Naive thymus-derived CD4-positive, alpha-beta T cell (primary cell): ENCODE data around the gene SH3TC1. TPM values are rescaled to one million over a fixed set of nuclear protein-coding genes. Genes with fewer than 3 reads are reported as not detected.

Experiments
- ATAC-seq: fragments of 150-1000 bp; cut with Tn5 transposase; 2 replicates; pipeline ENCODE4 v1.10.0; 2021; ENCODE audit warnings: mild to moderate bottlenecking, moderate library complexity
- CTCF ChIA-PET: fragments of 350-600 bp; sonication (Branson Sonifier 250); formaldehyde crosslinking; loops from one replicate; lab custom pipeline; 2021; ENCODE audit warnings: antibody characterized with exemption; lab: Charles Lee
- POLR2A ChIA-PET: fragments of 350-600 bp; sonication (Branson Sonifier 250); formaldehyde crosslinking; loops from one replicate; lab custom pipeline; 2021; ENCODE audit warnings: antibody characterized with exemption, inconsistent platforms; lab: Charles Lee
- DNase-seq, 9 donors: peaks; one replicate each; pipeline versions ENCODE4 v3.0.0 to v3.0.0-alpha.2; 2020 to 2022; ENCODE audit warnings: mixed read lengths in 1 of 9
- H3K27ac ChIP-seq: one replicate; pipeline ENCODE4 v1.7.0; 2013; ENCODE audit warnings: mild to moderate bottlenecking, low read depth, low read length, moderate library complexity
- H3K27me3 ChIP-seq, 2 donors: one replicate each; pipeline ENCODE4 v1.7.0; 2013; ENCODE audit warnings: low read length in 2 of 2, mild to moderate bottlenecking in 2 of 2, moderate library complexity in 2 of 2; ENCODE audit not compliant: control insufficient read depth in 2 of 2, insufficient read depth in 2 of 2
- H3K36me3 ChIP-seq, 3 experiments: 1 replicate in 2 of 3; 2 replicates in 1 of 3; pipeline ENCODE4 v1.7.0; 2013; ENCODE audit warnings: low read length in 3 of 3, mild to moderate bottlenecking in 3 of 3, moderate library complexity in 1 of 3; ENCODE audit not compliant: insufficient read depth in 3 of 3, control insufficient read depth in 2 of 3
- H3K4me1 ChIP-seq, 2 donors: one replicate each; pipeline ENCODE4 v1.7.0; 2013; ENCODE audit warnings: low read length in 2 of 2, mild to moderate bottlenecking in 2 of 2, moderate library complexity in 1 of 2; ENCODE audit not compliant: control insufficient read depth in 2 of 2, insufficient read depth in 2 of 2
- H3K4me3 ChIP-seq: 2 replicates; pipeline ENCODE4 v1.7.0; 2013; ENCODE audit warnings: mild to moderate bottlenecking, low read length
- H3K9me3 ChIP-seq, 3 experiments: 1 replicate in 2 of 3; 2 replicates in 1 of 3; pipeline ENCODE4 v1.7.0; 2013; ENCODE audit warnings: low read length in 3 of 3; ENCODE audit not compliant: control insufficient read depth in 2 of 3
- H3K27ac Mint-ChIP-seq, 9 donors: one replicate each; pipeline ENCODE4 v1.8.0; 2020 to 2022; ENCODE audit warnings: mixed read lengths in 9 of 9, mild to moderate bottlenecking in 8 of 9, moderate library complexity in 5 of 9, inconsistent platforms in 2 of 9
- H3K27me3 Mint-ChIP-seq, 5 donors: one replicate each; pipeline ENCODE4 v1.8.0; 2021 to 2022; ENCODE audit warnings: mixed read lengths in 5 of 5, mild to moderate bottlenecking in 1 of 5
- H3K36me3 Mint-ChIP-seq, 5 donors: one replicate each; pipeline ENCODE4 v1.8.0; 2020 to 2022; ENCODE audit warnings: mixed read lengths in 5 of 5, mild to moderate bottlenecking in 3 of 5, inconsistent platforms in 1 of 5
- H3K4me1 Mint-ChIP-seq, 7 donors: one replicate each; pipeline ENCODE4 v1.8.0; 2020 to 2022; ENCODE audit warnings: mixed read lengths in 7 of 7, mild to moderate bottlenecking in 3 of 7, inconsistent platforms in 1 of 7
- H3K4me3 Mint-ChIP-seq, 10 donors: one replicate each; pipeline ENCODE4 v1.8.0; 2020 to 2022; ENCODE audit warnings: mild to moderate bottlenecking in 10 of 10, mixed read lengths in 10 of 10, moderate library complexity in 6 of 10, inconsistent platforms in 2 of 10
- H3K9me3 Mint-ChIP-seq, 11 donors: one replicate each; pipeline ENCODE4 v1.8.0; 2020 to 2022; ENCODE audit warnings: mixed read lengths in 11 of 11, mild to moderate bottlenecking in 4 of 11, inconsistent platforms in 1 of 11, moderate library complexity in 1 of 11
- intact Hi-C, 2 donors: fragments of 100-400 bp; cut with micrococcal nuclease; formaldehyde crosslinking; loops; one replicate each; pipeline ENCODE4 v1.15.1; 2023
- polyA plus RNA-seq, 2 donors: library from polyadenylated mRNA; unstranded; fragments of 300-500 nt; fragmentation: Illumina TruSeq; gene quantifications; one replicate each; pipeline ENCODE4 v1.2.3, GENCODE V29; 2021
- total RNA-seq, 6 experiments: library from RNA in 5 of 6; stranded (reverse) in 5 of 6; gene quantifications; 1 replicate in 5 of 6; 2 replicates in 1 of 6; pipeline ENCODE4 v1.2.3 and lab custom pipeline; 2021 to 2026

The SH3TC1 gene
- total and polyA plus RNA-seq, 7 experiments from 2014 or later = 6.5 to 120 (median 34.9) TPM

DNA sequence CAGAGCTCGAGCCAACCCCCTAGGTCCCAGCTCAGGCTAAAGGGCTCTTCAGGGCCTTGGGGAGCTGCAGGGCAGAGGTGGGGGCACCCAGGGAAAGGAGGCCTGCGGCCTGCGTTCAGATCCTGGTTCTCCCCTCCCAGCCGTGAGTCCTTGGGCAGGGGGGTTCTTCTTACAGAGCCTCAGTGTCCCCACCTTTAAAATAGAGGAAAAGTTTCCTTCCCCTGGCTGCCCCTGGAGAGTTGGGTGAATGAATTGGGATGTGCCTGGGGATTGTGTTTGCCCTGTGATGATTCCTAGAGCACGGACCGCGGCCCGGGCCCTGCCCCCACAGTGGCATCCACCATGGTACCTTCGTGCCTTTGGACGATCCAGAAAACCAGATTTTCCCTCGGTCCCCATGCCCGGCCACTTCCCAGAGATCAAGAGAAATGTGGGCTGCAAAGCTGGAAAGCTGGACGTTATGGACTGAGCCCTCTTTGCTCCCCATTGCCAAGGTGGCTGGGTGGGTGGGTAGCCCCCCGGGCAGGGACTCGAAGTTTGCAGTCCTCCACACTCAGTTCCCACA lies 81.9 kb downstream of the SH3TC1 start:
- ChIA-PET CTCF (interaction anchor here (0.6 kb wide), 1 partner anchor 9 kb away, joined by 3 read pairs; no protein-coding TSS in a partner anchor), POLR2A (no interaction called here)
- no peaks in the 10 kb centered on the region for H3K4me1 ChIP-seq
- no peak overlapping the region for H3K4me3 ChIP-seq
- no peaks in the 10 kb centered on the region for H3K27me3 ChIP-seq
- ATAC-seq (no peak), DNase-seq (no peak)
- no peaks in the 10 kb centered on the region for H3K9me3 ChIP-seq
- no peak overlapping the region for H3K27ac ChIP-seq
- Mint-ChIP-seq H3K4me1 (peaks cover 0 to 7% (median 0%) of the 10 kb centered on the region in 7 donors), H3K9me3 (peaks cover 0 to 6% (median 0%) of the 10 kb centered on the region in 11 donors), H3K36me3 (no peaks in the 10 kb centered on the region), H3K27me3 (peaks cover 0 to 5% (median 0%) of the 10 kb centered on the region in 5 donors), H3K27ac (no peak overlapping the region), H3K4me3 (no peak overlapping the region)
- intact Hi-C loops = no loop called here
- H3K36me3 ChIP-seq = no peaks in the 10 kb centered on the region

DNA sequence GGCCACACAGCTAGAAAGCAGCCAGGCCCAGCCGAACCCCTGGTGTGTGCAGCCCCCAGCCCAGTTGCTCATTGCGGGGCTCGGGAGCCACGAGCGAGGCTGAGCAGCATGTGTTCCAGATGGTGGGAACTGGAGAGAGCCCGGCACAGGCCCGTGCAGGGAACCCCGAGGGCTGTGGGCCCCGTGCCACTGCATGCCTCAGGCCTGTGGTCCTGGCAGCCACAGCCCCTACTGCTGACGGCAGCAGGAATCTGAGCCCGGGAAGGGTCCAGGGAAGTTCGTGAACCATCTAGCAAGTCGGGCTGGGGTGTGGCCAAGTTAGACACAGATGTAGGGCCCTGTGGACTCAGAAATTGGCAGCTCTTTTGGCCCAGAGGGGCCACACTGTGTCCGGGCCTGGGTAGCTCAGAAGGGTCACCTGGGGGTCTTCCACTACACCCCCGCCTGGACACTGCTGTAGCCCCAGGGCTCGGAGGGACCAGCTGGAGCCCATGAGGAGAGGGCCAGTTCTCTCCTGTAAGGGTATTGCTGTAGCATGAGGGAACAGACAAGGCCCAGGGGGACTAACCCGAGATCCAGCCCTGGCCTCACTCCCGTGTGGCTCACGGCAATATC lies 82.5 kb downstream of the SH3TC1 start:
- intact Hi-C loops = no loop called here
- Histone ChIP-seq H3K27me3 (no peaks in the 10 kb centered on the region), H3K9me3 (no peaks in the 10 kb centered on the region), H3K4me1 (no peaks in the 10 kb centered on the region), H3K36me3 (no peaks in the 10 kb centered on the region), H3K27ac (no peak overlapping the region), H3K4me3 (no peak overlapping the region)
- H3K9me3 Mint-ChIP-seq = no peaks in the 10 kb centered on the region
- no peaks in the 10 kb centered on the region for H3K27me3 Mint-ChIP-seq
- ATAC-seq (no peak), DNase-seq (no peak)
- POLR2A ChIA-PET = no interaction called here
- no peaks in the 10 kb centered on the region for H3K36me3 Mint-ChIP-seq
- no peak overlapping the region for H3K27ac Mint-ChIP-seq
- peaks cover 0 to 7% (median 0%) of the 10 kb centered on the region in 7 donors for H3K4me1 Mint-ChIP-seq
- no peak overlapping the region for H3K4me3 Mint-ChIP-seq
- CTCF ChIA-PET = no interaction called here

DNA sequence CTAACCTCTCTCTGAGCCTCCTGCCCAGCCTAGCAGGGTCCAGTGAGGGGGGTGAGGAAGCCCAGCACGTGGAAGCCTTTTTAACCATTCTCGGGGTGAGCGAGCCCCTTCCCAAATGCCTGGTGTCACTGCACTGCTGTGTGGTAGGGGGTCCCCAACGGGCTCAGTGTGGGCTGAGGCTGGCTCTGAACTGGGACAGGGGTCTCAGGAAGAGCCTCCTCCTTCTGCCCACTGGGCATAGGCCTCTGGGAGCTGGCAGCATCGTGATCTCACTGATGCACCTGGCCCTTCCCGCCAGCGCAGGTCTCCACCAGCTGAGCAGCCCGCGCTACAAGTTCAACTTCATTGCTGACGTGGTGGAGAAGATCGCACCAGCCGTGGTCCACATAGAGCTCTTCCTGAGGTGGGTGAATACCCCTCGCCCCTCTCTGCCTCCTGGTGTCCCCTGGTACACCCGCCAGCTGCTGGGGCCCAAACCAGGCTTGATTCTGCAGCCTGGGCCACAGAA lies 83.1 kb downstream of the SH3TC1 start:
- Mint-ChIP-seq H3K9me3 (no peaks in the 10 kb centered on the region), H3K27me3 (no peaks in the 10 kb centered on the region), H3K4me1 (peaks cover 0 to 7% (median 0%) of the 10 kb centered on the region in 7 donors), H3K4me3 (no peak overlapping the region), H3K27ac (no peak overlapping the region), H3K36me3 (no peaks in the 10 kb centered on the region)
- DNase-seq = no peak
- H3K9me3 ChIP-seq = no peaks in the 10 kb centered on the region
- POLR2A ChIA-PET = no interaction called here
- intact Hi-C loops = no loop called here
- H3K4me3 ChIP-seq = no peak overlapping the region
- CTCF ChIA-PET = interaction anchor here (0.8 kb wide), 1 partner anchor 12 kb away, joined by 3 read pairs; the partner anchor contains the start of gene HTRA3
- H3K27me3 ChIP-seq = no peaks in the 10 kb centered on the region
- no peak overlapping the region for H3K27ac ChIP-seq
- no peaks in the 10 kb centered on the region for H3K36me3 ChIP-seq
- no peaks in the 10 kb centered on the region for H3K4me1 ChIP-seq
- ATAC-seq = no peak

GRCh38 chr4:8282742-8283141 lies 83.7 kb downstream of the SH3TC1 start:
- Mint-ChIP-seq H3K9me3 (no peaks in the 10 kb centered on the region), H3K27me3 (no peaks in the 10 kb centered on the region), H3K4me3 (no peak overlapping the region), H3K27ac (peak overlapping the region in 1 of 9 donors; percentile 43), H3K36me3 (no peaks in the 10 kb centered on the region), H3K4me1 (peaks cover 0 to 7% (median 0%) of the 10 kb centered on the region in 7 donors)
- ChIA-PET POLR2A (no interaction called here), CTCF (interaction anchor here (0.8 kb wide), 1 partner anchor 13 kb away, joined by 3 read pairs; the partner anchor contains the start of gene HTRA3)
- Histone ChIP-seq H3K4me3 (no peak overlapping the region), H3K9me3 (no peaks in the 10 kb centered on the region), H3K4me1 (no peaks in the 10 kb centered on the region), H3K36me3 (no peaks in the 10 kb centered on the region), H3K27ac (no peak overlapping the region), H3K27me3 (no peaks in the 10 kb centered on the region)
- DNase-seq (no peak), ATAC-seq (no peak)
- intact Hi-C loops = no loop called here

DNA sequence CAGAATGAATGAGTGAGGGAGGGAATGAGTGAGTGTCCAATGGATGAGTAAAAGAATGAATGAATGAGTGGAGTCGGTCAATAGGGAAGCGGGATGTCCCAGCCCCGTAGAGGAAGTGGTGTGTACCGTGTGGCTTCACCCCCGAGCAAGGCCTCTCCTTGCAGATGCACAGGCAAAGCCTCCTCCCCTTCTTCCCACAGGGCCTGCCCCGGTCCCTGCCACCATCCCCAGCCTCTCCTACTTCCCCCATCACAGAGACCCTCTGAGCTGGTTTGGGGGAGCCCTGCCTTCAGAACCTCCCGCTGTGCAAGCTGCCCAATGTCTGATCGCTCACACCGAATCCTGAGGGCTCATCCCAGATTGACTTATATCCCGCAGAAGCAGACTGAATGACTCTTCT lies 84.1 kb downstream of the SH3TC1 start:
- H3K4me3 Mint-ChIP-seq = no peak overlapping the region
- Histone ChIP-seq H3K4me1 (no peaks in the 10 kb centered on the region), H3K27ac (no peak overlapping the region), H3K36me3 (no peaks in the 10 kb centered on the region), H3K27me3 (no peaks in the 10 kb centered on the region), H3K4me3 (no peak overlapping the region), H3K9me3 (no peaks in the 10 kb centered on the region)
- H3K36me3 Mint-ChIP-seq = no peaks in the 10 kb centered on the region
- H3K4me1 Mint-ChIP-seq = peaks cover 0 to 7% (median 0%) of the 10 kb centered on the region in 7 donors
- DNase-seq (no peak), ATAC-seq (no peak)
- POLR2A ChIA-PET = no interaction called here
- H3K27me3 Mint-ChIP-seq = no peaks in the 10 kb centered on the region
- no peaks in the 10 kb centered on the region for H3K9me3 Mint-ChIP-seq
- CTCF ChIA-PET = no interaction called here
- peak overlapping the region in 1 of 9 donors; percentile 43 for H3K27ac Mint-ChIP-seq
- intact Hi-C loops = no loop called here

DNA sequence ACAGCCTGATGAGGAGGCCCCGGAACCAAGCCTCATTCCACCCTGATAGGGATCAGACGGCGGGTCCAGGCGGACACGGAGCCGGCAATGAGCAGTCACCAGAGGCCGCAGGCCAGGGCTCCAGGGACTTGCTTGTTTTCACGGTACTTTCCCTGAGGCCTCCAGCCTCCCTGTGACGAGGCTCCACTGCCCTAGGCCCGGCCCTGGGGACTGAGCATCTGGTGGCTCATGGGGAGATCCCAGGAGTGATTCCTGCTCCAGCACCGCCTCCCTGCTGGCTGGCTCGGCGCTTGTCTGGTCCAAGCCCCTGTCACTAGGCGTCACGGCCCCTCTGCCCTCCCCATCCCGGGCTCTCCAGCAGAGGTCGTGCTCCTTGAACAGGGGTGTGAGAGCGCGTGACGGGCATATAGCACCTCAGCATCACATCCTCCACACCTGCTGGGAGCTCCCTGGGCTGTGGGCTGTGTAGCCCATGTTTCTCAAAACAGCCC lies 84.6 kb downstream of the SH3TC1 start:
- Histone ChIP-seq H3K36me3 (no peaks in the 10 kb centered on the region), H3K9me3 (no peaks in the 10 kb centered on the region), H3K27me3 (no peaks in the 10 kb centered on the region), H3K4me3 (no peak overlapping the region), H3K27ac (no peak overlapping the region), H3K4me1 (no peaks in the 10 kb centered on the region)
- DNase-seq = no peak
- CTCF ChIA-PET = no interaction called here
- intact Hi-C loops = no loop called here
- no peaks in the 10 kb centered on the region for H3K27me3 Mint-ChIP-seq
- POLR2A ChIA-PET = no interaction called here
- no peak overlapping the region for H3K4me3 Mint-ChIP-seq
- no peaks in the 10 kb centered on the region for H3K36me3 Mint-ChIP-seq
- no peaks in the 10 kb centered on the region for H3K9me3 Mint-ChIP-seq
- no peak for ATAC-seq
- H3K27ac Mint-ChIP-seq = no peak overlapping the region
- H3K4me1 Mint-ChIP-seq = peaks cover 0 to 7% (median 0%) of the 10 kb centered on the region in 7 donors
